Measurements from ENCODE around the gene CCT6B. TPM values are rescaled to one million over a fixed set of nuclear protein-coding genes. Genes with fewer than 3 reads are reported as not detected.
"Not testable (repeated sequence)": the region's sequence is repeated elsewhere in the genome, so short reads cannot be mapped to it uniquely, and the experiment has no call there.

Gene CCT6B
- total and polyA plus RNA-seq, 2 donors = 1.5 to 8.3 TPM

DNA sequence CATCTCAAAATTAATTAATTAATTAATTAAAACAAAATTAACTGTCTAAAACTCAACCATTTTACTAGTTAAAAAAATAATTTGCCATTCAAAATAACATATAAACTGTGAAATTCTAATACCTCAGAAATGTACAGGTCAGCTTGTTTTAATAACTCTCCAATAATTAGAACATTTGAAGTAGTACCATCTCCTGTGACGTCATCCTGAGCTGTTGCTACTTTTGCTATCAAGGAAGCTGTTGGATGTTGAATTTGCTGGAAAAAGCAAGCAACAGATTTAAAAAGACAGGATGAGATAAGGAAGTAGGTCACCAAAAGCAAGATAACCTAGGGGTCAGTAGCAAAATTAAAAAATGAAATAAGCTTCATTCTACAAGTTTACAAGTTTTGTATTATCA is 2.8 kb downstream of the CCT6B start:
- Histone ChIP-seq H3K4me1 (ENCODE audit: insufficient read depth) (no peaks in the 10 kb centered on the region), H3K4me3 (ENCODE audit: low read depth, low read length) (no peak overlapping the region), H3K36me3 (ENCODE audit: insufficient read depth) (no peaks in the 10 kb centered on the region), H3K27ac (ENCODE audit: low read depth) (no peak overlapping the region)
- no peak for DNase-seq (ENCODE audit: extremely low spot score)
- WGBS = 64% methylated on average over 1 of the region's 1 CpG

DNA sequence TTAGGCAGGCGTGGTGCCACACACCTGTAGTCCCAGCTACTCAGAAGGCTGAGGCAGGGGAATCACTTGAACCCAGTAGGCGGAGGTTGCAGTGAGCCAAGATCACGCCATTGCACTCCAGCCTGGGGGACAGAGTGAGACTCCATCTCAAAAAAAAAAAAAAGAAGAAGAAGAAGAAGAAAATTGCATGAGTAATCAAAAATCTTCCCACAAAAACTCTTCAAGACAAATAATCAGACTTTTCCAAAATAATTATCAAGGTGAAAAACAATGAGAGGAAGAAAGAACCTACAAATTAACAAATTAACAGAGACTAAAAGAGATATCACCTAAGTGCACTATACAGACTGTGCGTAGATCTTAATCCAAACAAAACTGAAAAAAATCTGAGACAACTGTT is 10.5 kb downstream of the CCT6B start:
- H3K4me1 ChIP-seq (ENCODE audit: insufficient read depth); DNase-seq (ENCODE audit: extremely low spot score); H3K36me3 ChIP-seq (ENCODE audit: insufficient read depth); H3K4me3 ChIP-seq (ENCODE audit: low read depth, low read length); H3K27ac ChIP-seq (ENCODE audit: low read depth): not testable (repeated sequence)
- WGBS = 90% methylated on average over 4 of the region's 4 CpGs

DNA sequence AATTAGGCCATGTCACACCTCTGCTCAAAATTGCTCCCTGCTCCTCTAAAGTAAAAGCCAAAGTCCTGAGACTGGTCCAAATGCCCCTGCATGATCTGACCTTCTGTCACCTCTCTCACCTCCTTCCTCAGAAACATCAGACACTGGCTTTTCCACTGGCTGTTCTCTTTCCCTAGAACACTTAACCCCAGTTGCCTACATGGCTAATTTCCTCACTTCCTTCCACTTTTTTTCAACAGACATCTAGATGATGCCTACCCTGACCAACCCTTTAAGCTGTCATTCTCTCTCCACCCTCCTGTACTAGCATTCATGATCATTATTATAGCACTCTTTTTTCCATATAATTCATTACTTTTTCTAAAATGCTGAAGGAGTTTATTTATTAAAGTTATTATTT is 31.0 kb downstream of the CCT6B start:
- H3K36me3 ChIP-seq (ENCODE audit: insufficient read depth) = no peaks in the 10 kb centered on the region
- H3K27ac ChIP-seq (ENCODE audit: low read depth) = no peak overlapping the region
- no peak overlapping the region for H3K4me3 ChIP-seq (ENCODE audit: low read depth, low read length)
- DNase-seq (ENCODE audit: extremely low spot score) = no peak
- no peaks in the 10 kb centered on the region for H3K4me1 ChIP-seq (ENCODE audit: insufficient read depth)

DNA sequence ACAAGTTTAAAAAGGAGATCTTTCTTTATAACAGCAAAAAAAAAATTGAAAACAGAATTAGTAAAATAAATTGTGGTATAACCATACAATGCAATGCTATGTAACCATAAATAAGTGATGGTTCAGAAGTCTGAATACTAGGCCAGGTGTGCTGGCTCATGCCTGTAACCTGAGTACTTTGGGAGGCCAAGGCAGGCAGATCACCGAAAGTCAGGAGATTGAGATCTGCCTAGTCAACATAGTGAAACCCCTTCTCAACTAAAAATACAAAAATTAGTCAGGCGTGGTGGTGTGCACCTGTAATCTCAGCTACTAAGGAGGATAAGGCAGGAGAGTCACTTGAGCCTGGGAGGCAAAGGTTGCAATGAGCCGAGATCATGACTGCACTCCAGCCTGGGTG is 34.6 kb downstream of the CCT6B start:
- H3K4me1 ChIP-seq (ENCODE audit: insufficient read depth) = no peaks in the 10 kb centered on the region
- WGBS = 90% methylated on average over 3 of the region's 3 CpGs
- no peak for DNase-seq (ENCODE audit: extremely low spot score)

DNA sequence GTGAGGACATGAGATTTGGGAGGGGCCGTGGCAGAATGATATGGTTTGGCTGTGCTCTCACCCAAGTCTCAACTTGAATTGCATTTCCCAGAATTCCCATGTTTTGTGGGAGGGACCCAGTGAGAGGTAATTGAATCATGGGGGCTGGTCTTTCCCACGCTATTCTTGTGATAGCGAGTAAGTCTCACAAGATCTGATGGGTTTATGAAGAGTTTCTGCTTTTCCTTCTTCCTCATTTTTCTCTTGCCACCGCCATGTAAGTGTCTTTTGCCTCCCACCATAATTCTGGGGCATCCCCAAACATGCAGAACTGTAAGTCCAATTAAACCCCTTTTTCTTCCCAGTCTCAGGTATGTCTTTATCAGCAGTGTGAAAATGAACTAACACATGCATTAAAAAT is 40.6 kb downstream of the CCT6B start:
- 86% methylated on average over 4 of the region's 4 CpGs for WGBS
- H3K36me3 ChIP-seq (ENCODE audit: insufficient read depth) = no peaks in the 10 kb centered on the region
- DNase-seq (ENCODE audit: extremely low spot score) = no peak

More for the DNA sequence above, 34.6 kb downstream of the CCT6B start:
- Histone ChIP-seq H3K27ac (ENCODE audit: low read depth) (no peak overlapping the region), H3K36me3 (ENCODE audit: insufficient read depth) (no peaks in the 10 kb centered on the region), H3K4me3 (ENCODE audit: low read depth, low read length) (no peak overlapping the region)

DNA sequence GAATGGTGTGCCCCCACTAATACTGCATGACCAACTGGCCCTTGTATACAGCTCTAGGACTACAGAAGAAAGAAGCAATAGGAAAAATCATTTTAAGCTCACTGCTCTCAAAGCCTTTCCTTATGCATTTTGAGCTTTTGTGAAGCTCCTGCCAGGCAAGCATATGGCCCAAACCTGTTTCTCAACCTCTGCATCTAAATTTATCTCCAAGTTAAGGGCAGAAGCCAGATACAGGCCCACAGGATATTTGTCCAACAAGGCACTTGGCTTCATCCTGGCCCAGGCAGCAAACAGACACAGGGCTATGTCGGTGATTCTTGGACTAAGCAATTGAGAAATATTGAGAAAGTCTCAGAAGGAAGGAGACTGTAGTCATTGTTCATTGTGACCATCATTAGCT is 43.9 kb downstream of the CCT6B start:
- Histone ChIP-seq H3K36me3 (ENCODE audit: insufficient read depth) (no peaks in the 10 kb centered on the region), H3K27ac (ENCODE audit: low read depth) (no peak overlapping the region), H3K4me3 (ENCODE audit: low read depth, low read length) (no peak overlapping the region), H3K4me1 (ENCODE audit: insufficient read depth) (no peaks in the 10 kb centered on the region)
- 97% methylated on average over 1 of the region's 1 CpG for WGBS
- no peak for DNase-seq (ENCODE audit: extremely low spot score)

More for the DNA sequence above, 40.6 kb downstream of the CCT6B start:
- Histone ChIP-seq H3K27ac (ENCODE audit: low read depth) (no peak overlapping the region), H3K4me1 (ENCODE audit: insufficient read depth) (no peaks in the 10 kb centered on the region), H3K4me3 (ENCODE audit: low read depth, low read length) (no peak overlapping the region)

DNA sequence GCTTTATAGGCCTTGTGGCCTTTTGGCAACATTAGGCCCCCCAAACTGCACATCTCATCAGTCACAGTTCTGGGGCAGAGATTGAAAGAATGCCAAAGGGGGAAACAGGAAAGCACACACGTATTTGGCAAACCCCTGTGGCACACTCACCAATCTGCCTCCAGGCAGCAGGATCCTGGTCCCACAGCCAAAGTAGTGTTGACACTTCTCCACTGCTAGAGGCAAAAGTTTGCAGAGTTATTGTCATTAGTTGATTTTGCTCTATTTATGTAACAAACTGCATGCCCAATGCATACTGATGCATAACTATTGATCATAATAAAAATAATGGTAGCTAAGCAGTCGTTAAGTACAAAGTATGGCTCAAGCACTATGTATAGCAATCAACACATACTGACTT is 45.1 kb downstream of the CCT6B start:
- H3K4me3 ChIP-seq (ENCODE audit: low read depth, low read length) = no peak overlapping the region
- H3K36me3 ChIP-seq (ENCODE audit: insufficient read depth) = no peaks in the 10 kb centered on the region
- no peak for DNase-seq (ENCODE audit: extremely low spot score)
- WGBS = 70% methylated on average over 2 of the region's 2 CpGs
- H3K4me1 ChIP-seq (ENCODE audit: insufficient read depth) = no peaks in the 10 kb centered on the region
- H3K27ac ChIP-seq (ENCODE audit: low read depth) = no peak overlapping the region

DNA sequence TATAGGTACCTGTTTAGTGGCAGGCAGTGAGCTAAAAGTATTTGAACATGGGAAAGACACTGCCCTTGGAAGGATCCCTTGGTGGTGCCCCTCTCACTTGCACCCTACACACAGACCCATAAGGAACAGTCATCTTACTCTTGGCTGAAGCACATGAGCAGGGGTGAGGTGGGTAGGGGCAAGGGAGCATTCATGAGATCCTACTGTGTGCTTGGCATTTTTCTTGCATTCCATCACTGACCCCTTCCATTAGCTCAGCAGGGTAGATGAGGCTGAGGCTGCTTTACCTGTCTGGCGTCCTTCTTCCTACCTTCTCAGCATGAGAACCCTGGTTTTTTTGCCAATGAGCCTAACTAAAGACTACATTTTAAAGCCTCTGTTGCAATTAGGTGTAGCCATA is 48.3 kb downstream of the CCT6B start:
- DNase-seq (ENCODE audit: extremely low spot score) = no peak
- Histone ChIP-seq H3K4me1 (ENCODE audit: insufficient read depth) (no peaks in the 10 kb centered on the region), H3K4me3 (ENCODE audit: low read depth, low read length) (no peak overlapping the region), H3K36me3 (ENCODE audit: insufficient read depth) (no peaks in the 10 kb centered on the region), H3K27ac (ENCODE audit: low read depth) (no peak overlapping the region)
- 75% methylated on average over 1 of the region's 1 CpG for WGBS

DNA sequence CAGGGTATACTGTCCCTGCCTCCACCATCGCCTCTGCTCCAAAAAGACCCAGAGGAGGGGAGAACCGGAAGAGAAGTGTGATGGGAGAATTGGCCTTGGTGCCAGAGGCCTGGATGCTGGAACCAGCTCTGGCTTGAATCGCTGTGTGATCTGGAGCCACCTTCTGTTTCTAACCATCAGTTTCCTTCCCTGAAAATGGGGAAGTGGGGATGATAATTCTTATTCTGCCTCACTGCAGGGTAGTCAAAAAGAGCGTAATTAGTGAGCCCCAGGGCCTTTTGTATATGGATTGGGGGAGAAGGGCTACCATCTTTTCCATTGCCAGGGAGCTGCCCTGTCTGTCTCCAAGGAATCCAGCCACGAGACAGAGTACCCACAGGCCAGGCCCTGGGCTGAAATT is 52.2 kb downstream of the CCT6B start:
- Histone ChIP-seq H3K4me1 (ENCODE audit: insufficient read depth) (no peaks in the 10 kb centered on the region), H3K4me3 (ENCODE audit: low read depth, low read length) (no peak overlapping the region), H3K27ac (ENCODE audit: low read depth) (no peak overlapping the region), H3K36me3 (ENCODE audit: insufficient read depth) (no peaks in the 10 kb centered on the region)
- 82% methylated on average over 5 of the region's 5 CpGs for WGBS
- DNase-seq (ENCODE audit: extremely low spot score) = no peak

DNA sequence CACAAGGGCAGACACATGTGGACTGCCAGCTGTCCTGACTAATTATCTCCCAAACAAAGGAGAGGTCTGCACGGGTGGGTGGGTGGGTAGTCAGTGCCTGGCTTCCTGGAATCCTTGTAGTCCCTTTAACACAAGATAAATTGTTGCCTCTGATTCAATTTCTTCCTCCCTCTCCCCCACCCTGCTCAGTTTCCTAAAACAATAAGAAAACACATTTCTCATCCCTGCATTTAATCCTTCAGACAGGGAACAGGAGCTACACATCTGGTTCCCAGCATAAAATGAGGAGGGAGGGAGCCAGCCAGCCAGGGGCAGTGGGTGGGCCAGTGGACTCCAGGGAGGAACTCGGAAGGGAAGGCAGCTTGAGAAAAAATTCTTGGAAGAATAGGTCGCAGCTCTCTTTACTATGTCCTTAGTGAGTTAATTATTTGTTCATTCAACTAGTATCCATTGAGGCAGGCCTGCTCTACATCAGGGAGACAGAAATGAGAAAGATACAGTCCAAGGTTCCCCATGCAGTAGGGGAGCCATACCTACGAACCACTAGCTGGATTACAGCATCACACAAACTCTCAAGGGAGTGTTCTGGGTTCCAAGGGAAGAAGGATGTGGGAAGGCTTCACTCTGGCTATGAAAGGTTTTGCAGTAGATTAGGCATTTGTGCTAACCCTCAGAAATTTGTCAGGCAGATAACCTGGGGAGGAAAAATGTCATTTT is 58.3 kb downstream of the CCT6B start:
- H3K36me3 ChIP-seq (ENCODE audit: insufficient read depth) = no peaks in the 10 kb centered on the region
- no peaks in the 10 kb centered on the region for H3K4me1 ChIP-seq (ENCODE audit: insufficient read depth)
- no peak overlapping the region for H3K4me3 ChIP-seq (ENCODE audit: low read depth, low read length)
- 29% methylated on average over 4 of the region's 4 CpGs for WGBS
- H3K27ac ChIP-seq (ENCODE audit: low read depth) = no peak overlapping the region
- DNase-seq (ENCODE audit: extremely low spot score) = no peak

DNA sequence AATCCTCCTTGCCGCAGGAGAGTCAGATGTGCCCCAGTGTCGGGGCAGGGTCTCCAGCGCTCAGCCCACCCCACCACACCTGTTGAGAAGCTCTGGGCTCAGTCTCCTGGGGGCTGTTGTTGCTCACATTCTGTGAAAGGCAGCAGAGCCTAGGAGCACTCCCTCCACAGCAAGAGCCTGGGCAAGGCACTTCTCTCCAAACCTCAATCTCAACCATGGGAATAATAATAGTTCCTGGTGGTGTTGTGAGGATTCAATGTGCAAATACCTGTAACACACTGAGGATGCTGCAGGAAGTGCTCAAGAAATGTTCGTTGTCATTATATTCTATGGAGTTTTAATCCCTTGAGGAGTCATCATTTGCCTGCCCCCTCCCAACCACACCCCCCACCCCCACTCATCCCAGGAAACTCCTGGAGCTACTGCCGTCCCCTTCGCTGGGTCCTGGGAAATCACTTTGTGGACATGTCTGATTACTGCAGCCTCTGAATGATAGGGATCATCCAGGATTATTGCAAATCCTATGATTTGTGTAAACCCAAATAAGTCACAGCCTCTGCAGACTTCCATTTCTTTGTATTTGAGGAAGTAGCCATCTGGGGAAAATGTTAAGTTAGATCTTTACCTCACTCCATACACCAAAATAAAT is 61.5 kb downstream of the CCT6B start:
- 60% methylated on average over 6 of the region's 6 CpGs for WGBS
- no peak overlapping the region for H3K4me3 ChIP-seq (ENCODE audit: low read depth, low read length)
- H3K27ac ChIP-seq (ENCODE audit: low read depth) = no peak overlapping the region
- no peaks in the 10 kb centered on the region for H3K36me3 ChIP-seq (ENCODE audit: insufficient read depth)
- H3K4me1 ChIP-seq (ENCODE audit: insufficient read depth) = no peaks in the 10 kb centered on the region
- DNase-seq (ENCODE audit: extremely low spot score) = no peak

DNA sequence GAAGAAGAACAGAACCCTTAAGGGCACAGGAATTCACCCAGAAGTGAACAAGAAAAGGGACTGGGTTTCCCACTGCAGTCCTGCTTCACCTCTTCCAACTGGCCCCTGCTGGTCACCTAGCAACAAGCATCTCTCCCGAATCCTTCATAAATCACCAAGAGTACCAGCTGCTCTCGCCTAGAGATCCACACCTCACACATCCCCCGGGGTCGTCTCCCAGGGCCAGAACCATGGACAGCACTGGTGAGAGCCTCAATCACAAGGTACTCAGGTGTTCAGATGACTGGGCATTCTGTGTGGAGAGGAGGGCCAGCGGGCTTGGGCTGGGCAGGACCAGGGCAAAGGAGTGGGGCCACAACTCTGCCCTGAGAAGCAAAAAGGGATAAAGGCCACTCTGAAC is 65.9 kb downstream of the CCT6B start:
- H3K36me3 ChIP-seq (ENCODE audit: insufficient read depth) = no peaks in the 10 kb centered on the region

DNA sequence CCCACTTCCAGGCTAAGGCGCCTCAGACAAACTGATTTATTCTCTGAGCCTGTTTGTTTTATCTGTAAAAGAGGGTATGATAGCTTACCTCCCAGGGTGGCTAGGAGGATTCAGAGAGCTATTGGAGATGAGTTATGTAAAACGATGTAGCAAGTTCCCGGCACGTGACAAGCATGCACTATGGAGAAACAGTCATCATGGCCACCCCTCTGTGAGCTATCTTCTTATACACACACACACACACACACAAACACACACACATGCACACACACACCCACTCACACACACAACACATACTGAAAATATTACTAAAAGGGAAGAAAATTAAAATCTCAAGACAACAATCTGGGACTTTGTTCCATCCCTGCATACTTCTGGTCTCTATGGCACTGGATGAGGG is 66.3 kb downstream of the CCT6B start:
- DNase-seq (ENCODE audit: extremely low spot score) = no peak
- WGBS = 88% methylated on average over 4 of the region's 4 CpGs
- no peak overlapping the region for H3K27ac ChIP-seq (ENCODE audit: low read depth)
- H3K4me3 ChIP-seq (ENCODE audit: low read depth, low read length) = no peak overlapping the region
- H3K36me3 ChIP-seq (ENCODE audit: insufficient read depth) = no peaks in the 10 kb centered on the region
- H3K4me1 ChIP-seq (ENCODE audit: insufficient read depth) = no peaks in the 10 kb centered on the region

More for the DNA sequence above, 65.9 kb downstream of the CCT6B start:
- Histone ChIP-seq H3K4me1 (ENCODE audit: insufficient read depth) (no peaks in the 10 kb centered on the region), H3K27ac (ENCODE audit: low read depth) (no peak overlapping the region), H3K4me3 (ENCODE audit: low read depth, low read length) (no peak overlapping the region)
- 27% methylated on average over 5 of the region's 5 CpGs for WGBS
- DNase-seq (ENCODE audit: extremely low spot score) = no peak

DNA sequence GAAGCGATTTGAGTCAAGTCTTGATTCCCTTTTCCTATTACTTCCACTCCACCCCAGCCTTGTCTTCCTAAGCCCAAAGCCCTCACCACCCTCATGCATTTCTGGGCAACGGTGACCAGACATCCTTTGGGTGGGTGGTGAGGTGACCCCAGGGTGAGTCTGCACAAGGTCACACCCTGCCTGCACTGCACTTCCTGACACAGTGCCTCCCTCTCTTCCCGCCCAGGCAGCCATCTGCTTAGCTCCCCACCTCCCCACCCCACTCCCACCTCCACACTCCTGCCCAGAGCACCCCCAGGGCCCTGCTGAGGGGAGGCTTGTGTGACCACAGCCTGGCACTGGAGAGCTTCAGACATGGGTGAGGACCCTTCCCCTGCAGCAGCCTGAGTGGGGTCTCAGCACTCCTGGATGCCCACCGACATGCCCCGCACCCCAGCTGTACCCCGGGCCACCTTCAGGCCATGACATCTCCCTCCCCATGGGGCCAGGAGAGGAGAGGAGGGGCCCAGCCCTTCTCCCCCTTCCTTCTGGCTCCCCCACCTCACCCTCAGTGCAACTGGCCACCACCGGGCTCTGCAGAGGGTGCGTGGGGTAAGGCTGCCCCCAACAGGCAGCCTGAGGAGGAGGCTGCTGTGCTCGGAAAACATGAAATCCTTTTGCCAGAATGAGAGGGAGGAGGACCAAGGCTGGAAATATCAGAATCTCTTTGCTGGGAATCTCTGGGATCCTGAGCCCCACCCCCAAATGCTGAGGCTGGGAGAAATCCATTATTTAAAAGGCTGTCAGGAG is 68.6 kb downstream of the CCT6B start:
- H3K27ac ChIP-seq (ENCODE audit: low read depth) = no peak overlapping the region
- WGBS = 32% methylated on average over 9 of the region's 9 CpGs
- DNase-seq (ENCODE audit: extremely low spot score) = no peak
- H3K4me3 ChIP-seq (ENCODE audit: low read depth, low read length) = no peak overlapping the region
- no peaks in the 10 kb centered on the region for H3K36me3 ChIP-seq (ENCODE audit: insufficient read depth)
- H3K4me1 ChIP-seq (ENCODE audit: insufficient read depth) = no peaks in the 10 kb centered on the region

Data from urinary bladder (tissue), 4 donors.